ENCODE data around the gene DTX3L.
"Not testable (repeated sequence)": the region's sequence is repeated elsewhere in the genome, so short reads cannot be mapped to it uniquely, and the experiment has no call there.

DTX3L gene

GRCh38 chr3:122562923-122563716 lies 1.0 kb upstream of the DTX3L start:
- no peak for DNase-seq

- no peak for DNase-seq
These were observed 467 bp upstream of the DTX3L start for GRCh38 chr3:122563717-122564025.

- DNase-seq = not testable (repeated sequence)
These were observed 4.0 kb downstream of the DTX3L start for GRCh38 chr3:122568131-122568530.

GRCh38 chr3:122568755-122569154 lies 4.6 kb downstream of the DTX3L start:
- DNase-seq = no peak

DNA sequence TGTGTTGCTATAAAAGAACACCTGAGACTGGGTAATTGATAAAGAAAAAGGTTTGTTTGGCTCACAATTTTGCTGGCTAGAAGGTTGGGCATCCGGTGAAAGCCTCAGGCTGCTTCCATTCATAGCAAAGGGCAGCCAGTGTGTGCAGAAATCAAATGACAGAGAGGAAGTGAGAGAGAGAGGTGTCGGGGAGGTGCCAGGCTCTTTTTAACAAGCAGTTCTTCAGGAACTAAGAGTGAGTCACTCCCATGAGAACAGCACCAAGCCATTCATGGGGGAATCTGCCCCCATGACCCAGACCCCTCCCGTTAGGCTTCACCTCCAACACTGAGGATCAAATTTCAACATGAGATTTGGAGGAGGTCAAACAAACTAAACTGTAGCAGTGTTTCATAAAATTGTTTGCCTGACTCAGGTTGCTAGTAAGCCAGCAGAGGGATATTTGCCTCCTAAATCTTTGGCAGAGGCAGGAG lies 8.8 kb downstream of the DTX3L start:
- no peak for DNase-seq

DNA sequence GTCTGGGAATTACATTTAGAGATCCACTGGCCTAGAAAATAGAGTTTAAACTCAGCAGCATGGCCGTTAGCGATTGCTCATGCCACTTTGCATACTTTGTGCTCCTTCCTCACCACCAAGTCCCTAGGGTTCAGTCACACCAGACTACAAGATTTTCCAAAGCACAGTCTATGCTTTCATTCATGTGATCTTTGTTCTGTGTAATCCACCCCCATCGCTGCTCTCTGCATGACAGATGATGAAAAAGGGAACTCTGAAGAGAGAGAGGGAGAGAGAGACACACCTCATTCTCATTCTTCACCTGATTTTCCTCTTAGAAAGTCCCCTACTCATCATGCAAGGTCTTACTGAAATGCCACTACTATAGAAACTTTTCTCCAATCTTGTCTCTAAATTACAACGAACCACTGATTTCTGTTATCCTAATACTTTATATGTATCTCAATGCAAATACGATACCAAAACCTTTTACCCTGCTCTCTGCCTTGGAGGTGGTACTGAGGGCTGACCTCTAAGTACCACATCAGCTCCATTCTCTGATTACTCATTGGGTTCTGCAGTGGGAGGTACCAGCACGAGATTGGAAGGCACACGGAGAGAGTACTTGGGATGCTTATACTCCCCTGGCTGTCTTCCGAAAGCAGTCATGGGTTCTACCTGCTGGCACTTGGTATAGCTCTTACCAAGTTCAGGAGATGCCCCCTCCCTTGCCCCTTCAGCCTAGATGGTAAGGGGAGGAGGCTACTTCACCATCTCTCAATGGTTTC lies 12.2 kb downstream of the DTX3L start:
- DNase-seq = no peak

GRCh38 chr3:122577409-122578031 lies 13.4 kb downstream of the DTX3L start, which contains the start of gene PARP15:
Gene PARP15, plus strand, starts transcription at chr3:122577650. Its CDS starts 18 bp downstream, at chr3:122577668.
- no peak for DNase-seq

GRCh38 chr3:122578069-122578740 lies 14.1 kb downstream of the DTX3L start:
- no peak for DNase-seq

DNA sequence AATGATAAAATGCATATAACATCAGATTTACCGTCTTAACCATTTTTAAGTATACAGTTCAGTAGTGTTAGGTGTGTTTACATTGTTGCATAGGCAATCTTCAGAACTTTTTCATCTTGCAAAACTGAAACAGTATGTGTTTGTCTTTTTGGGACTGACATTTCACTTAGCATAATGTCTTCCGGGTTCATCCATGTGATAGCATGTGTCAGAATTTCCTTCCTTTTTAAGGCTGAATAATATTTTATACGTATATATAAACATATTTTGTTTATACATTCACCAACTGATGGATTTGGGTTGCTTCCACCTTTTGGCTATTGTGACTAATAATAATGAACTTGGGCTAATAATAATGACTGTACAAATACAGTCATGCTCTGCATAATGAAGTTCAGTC lies 16.3 kb downstream of the DTX3L start:
- DNase-seq = no peak

GRCh38 chr3:122581622-122582021 lies 17.5 kb downstream of the DTX3L start:
- no peak for DNase-seq

DNA sequence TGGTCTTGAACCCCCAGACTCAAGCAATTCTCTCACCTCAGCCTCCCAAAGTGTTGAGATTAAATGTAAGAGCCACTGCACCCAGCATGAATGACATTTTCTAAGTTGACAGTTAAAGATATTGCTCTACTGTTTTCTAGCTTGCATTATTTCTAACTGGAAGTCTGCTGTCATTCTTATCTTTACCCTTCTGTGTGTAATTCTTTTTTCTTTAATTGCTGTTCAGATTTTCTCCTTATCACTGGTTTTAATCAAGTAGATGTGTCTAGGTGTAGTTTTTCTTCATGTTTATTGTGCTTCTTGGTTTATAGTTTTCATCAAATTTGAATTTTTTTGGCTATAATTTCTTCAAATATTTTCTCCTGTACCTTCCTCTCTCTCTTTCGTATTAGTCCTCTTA lies 18.3 kb downstream of the DTX3L start:
- no peak for DNase-seq

- DNase-seq = no peak
These were observed 22.0 kb downstream of the DTX3L start for GRCh38 chr3:122586098-122586497.

- DNase-seq = no peak
These were observed 22.8 kb downstream of the DTX3L start for GRCh38 chr3:122586773-122587485.

GRCh38 chr3:122587572-122587971 lies 23.4 kb downstream of the DTX3L start:
- DNase-seq = no peak

GRCh38 chr3:122589297-122589696 lies 25.2 kb downstream of the DTX3L start:
- DNase-seq = no peak

DNA sequence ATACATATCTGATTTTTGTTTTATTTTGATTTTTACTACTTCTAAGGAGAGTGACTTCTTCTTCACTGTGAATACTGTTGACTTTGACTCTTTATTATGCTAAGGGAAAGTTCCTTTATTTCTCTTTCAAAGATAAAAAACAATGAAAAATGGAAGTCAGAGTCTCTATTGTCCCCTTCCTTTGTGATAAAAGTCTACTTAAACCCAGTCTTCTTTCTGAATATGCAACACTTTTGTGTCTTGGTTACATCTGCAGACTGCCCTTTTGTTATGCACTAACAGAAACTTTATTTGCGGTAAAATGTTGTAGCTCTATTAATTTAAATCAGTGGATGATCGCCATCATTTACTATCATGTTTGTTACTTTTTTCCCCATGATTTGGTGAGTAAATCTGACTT lies 26.5 kb downstream of the DTX3L start:
- DNase-seq = no peak

DNA sequence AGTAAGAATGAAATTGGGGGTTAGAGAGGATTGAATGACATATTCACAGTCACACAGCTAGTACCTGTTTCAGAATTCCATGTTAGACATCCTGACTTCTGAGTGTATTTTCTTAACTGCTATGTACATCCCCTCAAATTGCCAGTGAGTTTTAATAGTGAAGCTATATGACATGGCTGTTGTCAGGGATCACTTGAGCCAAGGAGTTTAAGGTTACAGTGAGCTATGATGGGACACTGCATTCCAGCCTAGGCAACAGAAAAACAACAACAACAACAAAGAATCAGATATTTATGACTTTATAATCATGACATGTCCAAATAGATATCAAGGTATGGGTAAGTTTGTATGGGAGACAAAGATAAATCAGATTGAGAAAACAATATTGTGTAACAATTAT lies 29.9 kb downstream of the DTX3L start:
- no peak for DNase-seq

DNA sequence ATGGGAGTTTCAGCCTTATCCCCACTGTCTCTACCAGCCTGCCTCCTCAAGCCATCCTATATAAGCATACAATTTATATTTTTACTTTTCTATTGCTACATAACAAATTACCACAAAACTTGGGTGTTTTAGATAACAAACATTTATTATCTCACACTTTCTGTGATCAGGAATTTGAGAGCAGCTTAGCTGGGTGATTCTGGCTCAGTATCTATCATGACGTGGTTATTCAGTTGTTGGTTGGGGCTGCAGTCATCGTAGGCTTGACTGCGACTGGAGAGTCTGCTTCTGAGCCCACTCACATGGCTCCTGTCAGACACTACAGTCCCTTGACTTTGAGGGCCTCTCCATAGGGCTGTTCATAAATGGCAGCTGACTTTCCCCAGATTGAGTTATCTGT lies 34.0 kb downstream of the DTX3L start:
- no peak for DNase-seq

DNA sequence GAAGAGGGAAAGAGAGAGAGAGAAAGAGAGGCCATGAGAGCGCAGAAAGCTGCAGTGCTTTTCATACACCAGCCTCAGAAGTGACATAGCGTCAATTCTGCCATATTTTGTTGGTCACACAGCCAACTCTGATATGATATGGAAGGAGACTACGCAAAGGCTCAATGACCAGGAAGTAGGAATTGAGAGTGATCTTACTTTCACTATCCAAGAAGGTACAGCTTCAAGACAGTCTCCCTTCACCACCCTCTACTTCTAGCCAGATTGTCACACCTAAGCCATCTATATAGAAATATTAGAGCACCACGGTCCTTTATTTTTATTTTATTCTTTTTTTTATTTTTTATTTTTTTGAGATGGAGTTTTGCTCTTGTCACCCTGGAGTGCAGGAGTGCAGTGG lies 34.4 kb downstream of the DTX3L start:
- no peak for DNase-seq

DNA sequence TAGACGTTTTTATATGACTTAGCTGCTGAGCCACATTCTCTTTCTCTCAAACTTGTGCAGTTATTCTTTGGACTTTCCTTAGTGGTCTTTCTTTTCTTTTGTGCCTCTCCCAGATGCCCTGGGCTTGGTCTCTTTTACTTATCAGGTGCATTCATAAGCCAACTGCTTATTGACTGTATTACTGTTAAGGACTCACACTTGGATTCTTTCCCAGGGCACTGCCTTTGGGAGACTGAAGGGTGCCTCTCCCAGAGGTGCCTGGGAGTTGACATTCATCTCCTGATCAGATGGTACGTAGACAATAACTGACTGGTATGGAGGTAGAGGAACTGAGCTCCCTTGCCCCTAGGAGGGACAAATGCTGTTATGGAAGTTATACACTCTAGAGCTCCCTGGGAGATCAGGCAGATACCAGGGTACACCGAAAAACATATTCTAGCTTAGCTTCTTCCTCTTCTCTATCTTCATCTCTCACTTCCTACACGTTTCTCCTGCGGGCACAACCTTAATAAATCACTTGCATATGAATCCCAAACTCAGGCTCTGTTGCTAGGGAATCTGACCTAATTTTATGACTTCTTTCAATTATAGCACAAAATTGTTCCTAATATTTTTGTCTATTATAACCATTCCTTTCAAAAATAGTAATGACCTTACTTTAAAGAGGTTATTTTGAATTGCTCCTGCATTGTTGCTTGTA lies 38.0 kb downstream of the DTX3L start:
- no peak for DNase-seq

DNA sequence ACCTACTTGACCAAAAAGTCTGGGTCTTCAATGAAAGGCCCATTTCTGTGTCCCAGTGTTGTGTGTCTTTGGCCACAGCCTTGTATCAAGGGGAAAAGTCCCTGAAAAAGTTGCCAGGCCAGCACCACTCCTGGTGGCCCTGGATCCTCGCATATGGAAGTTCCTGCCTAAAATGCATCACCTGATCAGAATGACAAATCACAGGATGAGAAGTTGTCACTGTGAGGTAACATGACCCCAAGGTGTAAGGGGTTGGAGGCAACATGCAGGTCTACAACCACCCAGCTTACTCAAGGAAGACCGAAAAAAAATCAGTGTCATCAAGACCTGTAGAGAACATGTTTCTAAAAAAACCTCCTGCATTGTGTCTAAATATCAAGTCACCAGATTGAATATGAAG lies 38.9 kb downstream of the DTX3L start:
- no peak for DNase-seq

DNA sequence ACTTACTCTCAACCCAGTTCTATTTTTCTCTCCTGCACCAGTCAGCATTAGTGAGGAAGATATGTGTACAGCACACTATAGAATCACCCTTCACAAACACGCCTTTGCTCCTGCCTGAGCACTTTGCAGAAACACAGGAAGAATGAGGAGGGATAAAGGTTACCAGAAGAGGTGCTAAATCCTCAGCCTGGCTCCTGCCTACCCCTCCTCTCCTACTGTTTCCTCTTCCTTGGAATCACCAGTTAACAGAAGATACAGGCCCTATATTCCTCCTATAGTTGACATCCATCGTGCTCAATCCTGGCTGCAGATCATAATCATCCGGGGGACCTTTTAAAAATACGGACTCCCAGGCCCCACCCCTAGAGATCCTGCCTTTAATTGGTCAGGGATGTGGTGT lies 42.2 kb downstream of the DTX3L start:
- no peak for DNase-seq

Measured in NCI-H1092 (cell line).